MCF 10A (cell line): ENCODE measurements around the gene LGALS7B. TPM values are rescaled to one million over a fixed set of nuclear protein-coding genes. Genes with fewer than 3 reads are reported as not detected.
"Not testable (repeated sequence)": the region's sequence is repeated elsewhere in the genome, so short reads cannot be mapped to it uniquely, and the experiment has no call there.

Experiments
- BruUV-seq: library from RNA; stranded (reverse); fragments of 400-500 nt; replicated peaks from 2 replicates; lab custom pipeline; 2021; lab: Mats Ljungman, UMichigan
- CTCF ChIA-PET: fragments of 300-600 bp; sonication (Branson Sonifier 250); formaldehyde crosslinking; extraction: SDS; loops from one replicate; lab custom pipeline; 2021; ENCODE audit warnings: antibody characterized with exemption, inconsistent platforms; lab: Yijun Ruan, JAX
- POLR2A ChIA-PET: fragments of 300-600, 350-650 bp; sonication (Branson Sonifier 250); formaldehyde crosslinking; extraction: SDS; loops from one replicate; lab custom pipeline; 2020; ENCODE audit warnings: antibody characterized with exemption, inconsistent platforms; lab: Yijun Ruan, JAX
- DNase-seq: peaks from one replicate; pipeline ENCODE4 v3.0.0-alpha.2; 2018; ENCODE audit not compliant: unreplicated experiment
- H3K27ac Mint-ChIP-seq: one replicate; pipeline ENCODE4 v1.8.0; 2022; ENCODE audit warnings: mild to moderate bottlenecking, low read depth, mixed read lengths; ENCODE audit not compliant: unreplicated experiment
- H3K27me3 Mint-ChIP-seq: one replicate; pipeline ENCODE4 v1.8.0; 2022; ENCODE audit warnings: mixed read lengths; ENCODE audit not compliant: insufficient read depth, unreplicated experiment
- H3K36me3 Mint-ChIP-seq: one replicate; pipeline ENCODE4 v1.8.0; 2022; ENCODE audit warnings: mild to moderate bottlenecking, moderate library complexity, mixed read lengths; ENCODE audit not compliant: insufficient read depth, unreplicated experiment
- H3K4me1 Mint-ChIP-seq: one replicate; pipeline ENCODE4 v1.8.0; 2022; ENCODE audit warnings: mixed read lengths; ENCODE audit not compliant: insufficient read depth, unreplicated experiment
- H3K4me3 Mint-ChIP-seq: one replicate; pipeline ENCODE4 v1.8.0; 2022; ENCODE audit warnings: mild to moderate bottlenecking, moderate library complexity, mixed read lengths; ENCODE audit not compliant: unreplicated experiment
- H3K9me3 Mint-ChIP-seq: one replicate; pipeline ENCODE4 v1.8.0; 2022; ENCODE audit warnings: mixed read lengths; ENCODE audit not compliant: unreplicated experiment
- intact Hi-C: fragments of 100-400 bp; cut with micrococcal nuclease; formaldehyde crosslinking; loops from 2 replicates; pipeline ENCODE4 v1.14.1; 2022
- total RNA-seq: library from RNA; stranded (reverse); gene quantifications from 2 replicates; pipeline ENCODE4 v1.2.3, GENCODE V29; 2022
- TF ChIP-seq, protein P1 (sequence below): fragments of 200-600 bp; IDR thresholded peaks from one replicate; pipeline ENCODE4 v1.8.0; 2022; ENCODE audit warnings: antibody characterized with exemption, mild to moderate bottlenecking; ENCODE audit not compliant: unreplicated experiment

Gene LGALS7B
- total RNA-seq, 1 experiment from 2014 or later: 2.6 TPM

DNA sequence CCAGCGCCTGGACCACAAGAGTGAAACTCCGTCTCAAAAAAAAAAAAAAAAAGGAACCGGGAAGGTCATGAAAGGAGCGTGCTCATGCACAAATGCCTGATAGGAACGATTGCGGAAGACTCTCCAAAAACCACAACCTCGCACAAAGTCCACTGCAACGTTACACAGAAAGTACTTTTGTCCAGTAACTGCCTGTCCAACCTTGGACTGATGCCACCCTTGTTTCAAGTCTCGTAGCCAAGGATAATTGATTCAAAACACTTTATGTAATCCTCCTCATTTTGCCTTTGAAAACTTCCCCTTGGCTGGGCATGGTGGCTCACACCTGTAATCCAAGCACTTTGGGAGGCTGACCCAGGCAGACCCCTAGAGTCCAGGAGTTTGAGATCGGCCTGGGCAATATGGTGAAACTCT is 29.4 kb upstream of the LGALS7B start:
- TF ChIP-seq, protein P1, sequence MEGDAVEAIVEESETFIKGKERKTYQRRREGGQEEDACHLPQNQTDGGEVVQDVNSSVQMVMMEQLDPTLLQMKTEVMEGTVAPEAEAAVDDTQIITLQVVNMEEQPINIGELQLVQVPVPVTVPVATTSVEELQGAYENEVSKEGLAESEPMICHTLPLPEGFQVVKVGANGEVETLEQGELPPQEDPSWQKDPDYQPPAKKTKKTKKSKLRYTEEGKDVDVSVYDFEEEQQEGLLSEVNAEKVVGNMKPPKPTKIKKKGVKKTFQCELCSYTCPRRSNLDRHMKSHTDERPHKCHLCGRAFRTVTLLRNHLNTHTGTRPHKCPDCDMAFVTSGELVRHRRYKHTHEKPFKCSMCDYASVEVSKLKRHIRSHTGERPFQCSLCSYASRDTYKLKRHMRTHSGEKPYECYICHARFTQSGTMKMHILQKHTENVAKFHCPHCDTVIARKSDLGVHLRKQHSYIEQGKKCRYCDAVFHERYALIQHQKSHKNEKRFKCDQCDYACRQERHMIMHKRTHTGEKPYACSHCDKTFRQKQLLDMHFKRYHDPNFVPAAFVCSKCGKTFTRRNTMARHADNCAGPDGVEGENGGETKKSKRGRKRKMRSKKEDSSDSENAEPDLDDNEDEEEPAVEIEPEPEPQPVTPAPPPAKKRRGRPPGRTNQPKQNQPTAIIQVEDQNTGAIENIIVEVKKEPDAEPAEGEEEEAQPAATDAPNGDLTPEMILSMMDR: no peak
- H3K27me3 Mint-ChIP-seq: no peaks in the 10 kb centered on the region
- DNase-seq: no peak

DNA sequence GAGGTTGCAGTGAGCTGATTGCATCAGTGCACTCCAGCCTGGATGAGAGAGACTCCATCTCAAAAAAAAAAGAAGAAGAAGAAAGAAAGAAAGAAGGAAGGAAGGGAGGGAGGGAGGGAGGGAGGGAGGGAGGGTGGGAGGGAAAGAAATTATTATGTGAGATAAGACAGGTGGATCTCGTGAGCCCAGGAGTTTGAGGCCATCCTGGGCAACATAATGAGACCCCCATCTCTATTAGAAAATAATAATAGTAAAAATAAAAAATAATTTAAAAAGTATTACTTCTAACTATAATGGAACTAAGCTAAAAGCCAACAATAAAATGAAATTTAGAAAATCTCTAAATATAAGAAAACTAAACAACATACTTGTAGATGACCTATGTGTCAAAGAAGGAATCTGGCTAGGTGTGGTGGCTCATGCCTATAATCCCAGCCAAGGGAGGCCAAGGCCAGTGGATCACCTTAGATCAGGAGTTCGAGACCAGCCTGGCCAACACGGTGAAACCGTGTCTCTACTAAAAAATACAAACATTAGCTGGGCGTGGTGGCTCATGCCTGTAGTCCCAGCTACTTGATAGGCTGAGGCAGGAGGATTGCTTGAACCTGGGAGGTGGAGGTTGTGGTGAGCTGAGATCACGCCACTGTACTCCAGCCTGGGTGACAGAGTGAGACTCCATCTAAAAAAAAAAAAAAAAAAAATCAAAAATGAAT is 28.0 kb upstream of the LGALS7B start:
- H3K27ac Mint-ChIP-seq, H3K36me3 Mint-ChIP-seq, H3K4me3 Mint-ChIP-seq, BruUV-seq, DNase-seq, H3K4me1 Mint-ChIP-seq, H3K9me3 Mint-ChIP-seq, intact Hi-C loops, H3K27me3 Mint-ChIP-seq: not testable (repeated sequence)
- CTCF ChIA-PET: interaction anchor here (1.2 kb wide), 1 partner anchor 25 kb away, joined by 4 read pairs; no protein-coding TSS in a partner anchor
- POLR2A ChIA-PET: interaction anchor here (0.6 to 1.9 kb wide), 5 partner anchors 14 to 642 kb away, joined by 3 to 4 read pairs (median 3); no protein-coding TSS in a partner anchor

More for the DNA sequence above, 29.4 kb upstream of the LGALS7B start:
- H3K36me3 Mint-ChIP-seq: no peaks in the 10 kb centered on the region
- H3K27ac Mint-ChIP-seq: no peak overlapping the region
- H3K4me1 Mint-ChIP-seq: no peaks in the 10 kb centered on the region
- no TSS peak for BruUV-seq
- no peaks in the 10 kb centered on the region for H3K9me3 Mint-ChIP-seq
- intact Hi-C loops: no loop called here
- no peak overlapping the region for H3K4me3 Mint-ChIP-seq
- POLR2A ChIA-PET: no interaction called here
- CTCF ChIA-PET: interaction anchor here (0.6 kb wide), 1 partner anchor 171 kb away, joined by 4 read pairs; the partner anchor contains the start of genes MRPS12 and SARS2

DNA sequence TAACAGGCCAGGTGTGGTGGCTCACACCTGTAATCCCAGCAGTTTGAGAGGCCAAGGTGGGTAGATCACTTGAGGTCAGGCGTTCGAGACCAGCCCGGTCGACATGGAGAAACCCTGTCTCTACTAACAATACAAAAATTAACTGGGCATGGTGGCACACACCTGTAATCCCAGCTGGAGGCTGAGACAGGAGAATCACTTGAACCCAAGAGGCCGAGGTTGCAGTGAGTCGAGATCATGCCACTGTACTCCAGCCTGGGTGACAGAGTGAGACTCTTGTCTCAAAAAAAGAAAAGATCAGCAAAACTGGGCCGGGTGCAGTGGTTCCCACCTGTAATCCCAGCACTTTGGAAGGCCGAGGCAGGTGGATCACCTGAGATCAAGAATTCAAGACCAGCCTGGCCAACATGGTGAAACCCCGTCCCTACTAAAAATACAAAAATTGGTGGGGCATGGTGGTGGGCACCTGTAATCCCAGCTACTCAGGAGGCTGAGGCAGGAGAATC is 27.1 kb upstream of the LGALS7B start:
- H3K27ac Mint-ChIP-seq, H3K36me3 Mint-ChIP-seq, H3K27me3 Mint-ChIP-seq, H3K4me3 Mint-ChIP-seq, DNase-seq, BruUV-seq, H3K4me1 Mint-ChIP-seq, intact Hi-C loops, H3K9me3 Mint-ChIP-seq: not testable (repeated sequence)
- CTCF ChIA-PET: interaction anchor here (0.6 to 1.2 kb wide), 2 partner anchors 24 to 633 kb away, joined by 4 read pairs; no protein-coding TSS in a partner anchor
- POLR2A ChIA-PET: interaction anchor here (1.0 to 1.9 kb wide), 2 partner anchors 28 to 126 kb away, joined by 3 to 4 read pairs; no protein-coding TSS in a partner anchor

DNA sequence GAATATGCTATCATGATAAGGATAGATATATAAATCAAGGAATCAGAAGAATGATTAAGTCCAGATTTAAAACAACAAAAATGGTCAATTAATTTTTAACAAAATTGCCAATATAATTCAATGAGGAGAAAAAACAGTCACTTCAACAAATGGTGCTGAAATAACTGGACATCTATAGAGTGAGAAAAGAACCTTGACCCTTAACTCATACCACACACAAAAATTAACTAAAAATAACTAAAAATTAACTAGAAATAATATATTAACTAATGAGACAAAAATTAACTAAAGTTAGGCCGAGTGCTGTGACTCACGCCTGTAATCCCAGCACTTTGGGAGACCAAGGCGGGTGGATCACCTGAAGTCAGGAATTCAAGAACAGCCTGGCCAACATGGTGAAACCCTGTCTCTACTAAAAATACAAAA is 25.2 kb upstream of the LGALS7B start:
- H3K36me3 Mint-ChIP-seq: no peaks in the 10 kb centered on the region
- no peaks in the 10 kb centered on the region for H3K4me1 Mint-ChIP-seq
- BruUV-seq: no TSS peak
- POLR2A ChIA-PET: interaction anchor here (0.7 kb wide), 1 partner anchor 286 kb away, joined by 3 read pairs; no protein-coding TSS in a partner anchor
- no peak overlapping the region for H3K27ac Mint-ChIP-seq
- H3K27me3 Mint-ChIP-seq: no peaks in the 10 kb centered on the region
- H3K4me3 Mint-ChIP-seq: no peak overlapping the region
- intact Hi-C loops: no loop called here
- H3K9me3 Mint-ChIP-seq: no peaks in the 10 kb centered on the region
- CTCF ChIA-PET: no interaction called here
- DNase-seq: no peak
- TF ChIP-seq, protein P1: no peak

DNA sequence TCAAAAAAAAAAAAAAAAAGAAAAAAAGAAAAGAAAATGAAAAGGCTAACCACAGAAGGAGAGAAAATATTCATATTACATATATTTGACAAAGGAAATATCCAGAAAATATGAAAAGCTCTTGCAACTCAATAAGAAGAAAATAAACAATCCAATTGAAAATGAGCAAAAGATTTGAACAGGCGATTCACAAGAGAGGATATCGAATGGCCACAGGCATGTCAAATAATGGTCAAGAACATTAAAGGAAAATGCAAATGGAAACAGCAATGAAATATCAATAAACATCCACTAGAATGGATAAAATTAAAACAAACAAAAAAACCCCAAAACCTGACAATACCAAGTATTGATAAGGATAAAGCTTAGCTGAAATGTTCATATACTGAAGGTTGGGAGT is 23.8 kb upstream of the LGALS7B start:
- ChIA-PET CTCF (interaction anchor here (0.6 kb wide), 1 partner anchor 357 kb away, joined by 3 read pairs; no protein-coding TSS in a partner anchor), POLR2A (interaction anchor here (0.7 kb wide), 1 partner anchor 55 kb away, joined by 3 read pairs; no protein-coding TSS in a partner anchor)
- BruUV-seq: no TSS peak
- no peak overlapping the region for H3K27ac Mint-ChIP-seq
- H3K36me3 Mint-ChIP-seq: no peaks in the 10 kb centered on the region
- H3K9me3 Mint-ChIP-seq: no peaks in the 10 kb centered on the region
- intact Hi-C loops: no loop called here
- H3K4me1 Mint-ChIP-seq: no peaks in the 10 kb centered on the region
- TF ChIP-seq, protein P1: no peak
- DNase-seq: no peak
- H3K27me3 Mint-ChIP-seq: no peaks in the 10 kb centered on the region
- no peak overlapping the region for H3K4me3 Mint-ChIP-seq
